Measurements from ENCODE around the gene ZEB2.
A peak's percentile ranks its signal among the peaks of the same experiment; 100 is the strongest.

Gene ZEB2

DNA sequence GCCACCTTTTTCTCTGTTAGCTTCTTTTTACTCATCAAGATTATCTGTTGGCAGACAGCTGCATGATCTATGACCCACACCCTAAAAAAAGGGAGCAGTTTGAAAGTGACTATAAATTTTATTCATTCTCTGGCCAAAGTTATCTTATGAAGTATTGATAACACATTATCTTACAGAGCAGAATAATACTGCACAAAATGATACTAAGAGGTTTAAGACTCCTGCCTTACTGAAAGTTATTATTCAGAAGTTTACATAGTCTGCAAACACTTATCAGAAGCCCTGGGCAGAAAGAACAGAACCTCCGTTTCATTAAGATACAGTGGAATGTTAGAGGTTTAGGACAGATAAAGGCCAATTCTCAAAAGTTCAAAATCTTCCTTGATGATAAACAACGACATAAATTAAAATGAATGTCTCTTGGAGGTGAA is 78.2 kb downstream of the ZEB2 start:
- H3K4me3 ChIP-seq = no peak overlapping the region
- peak overlapping the region in 2 of 21 experiments; percentile 4 to 19 for H3K27ac ChIP-seq

DNA sequence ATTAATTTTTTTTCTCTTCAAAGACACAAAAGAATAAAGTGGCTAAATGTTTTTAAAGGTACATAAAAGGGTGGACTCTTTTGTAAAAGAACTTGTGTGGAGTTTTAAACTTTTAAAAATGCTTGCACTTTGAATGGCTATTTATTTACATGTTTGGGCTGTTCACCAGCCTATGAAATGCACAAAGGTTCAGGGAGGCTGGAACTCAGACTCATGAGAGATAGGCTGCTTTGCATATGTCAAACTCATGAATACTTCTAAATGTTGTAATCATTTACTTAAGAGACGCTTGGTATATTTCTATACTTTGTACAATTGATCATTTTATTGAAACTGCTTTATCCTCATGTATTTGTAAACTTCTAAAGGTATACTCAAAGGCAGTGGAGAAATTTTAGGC is 79.9 kb downstream of the ZEB2 start:
- Histone ChIP-seq H3K4me3 (no peak overlapping the region), H3K27ac (no peak overlapping the region)

DNA sequence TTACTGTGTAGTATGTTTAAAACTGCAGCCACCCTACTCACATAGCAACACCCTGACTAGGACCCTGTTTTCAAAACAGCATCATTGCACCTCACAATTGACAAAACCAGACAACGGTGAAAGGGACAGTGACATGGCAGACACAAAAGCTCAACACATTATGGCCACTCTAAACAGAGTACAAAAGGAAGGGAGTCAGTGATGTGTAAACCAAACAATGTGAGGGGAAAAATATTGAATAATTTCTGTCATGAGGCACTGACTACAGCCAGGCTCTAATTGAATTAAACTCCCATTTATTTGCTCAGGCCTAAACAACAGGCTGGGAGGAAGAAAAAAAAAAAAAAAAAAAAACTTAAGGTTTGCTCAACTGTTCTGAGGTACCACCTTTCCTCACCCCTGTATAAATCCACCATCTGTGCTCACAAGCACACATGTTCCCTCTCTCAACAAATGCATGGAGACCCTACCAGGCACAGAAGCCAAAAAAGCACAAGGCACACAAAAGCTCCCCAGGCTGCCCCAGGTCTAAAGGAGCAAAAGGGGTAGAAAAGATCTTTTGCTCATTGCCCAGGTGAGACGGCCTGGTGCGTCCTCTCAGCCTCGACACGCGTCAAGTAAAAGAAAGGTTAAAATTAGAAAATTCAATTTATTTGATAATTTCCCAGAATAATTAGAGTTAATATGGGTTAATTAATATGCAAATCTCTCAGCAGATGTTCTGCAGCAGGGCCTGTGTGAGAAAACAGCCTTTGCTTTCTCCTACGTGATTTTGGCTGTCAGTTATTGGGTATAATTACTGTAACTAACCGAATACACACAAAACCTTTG is 80.9 kb downstream of the ZEB2 start:
- Histone ChIP-seq H3K27ac (no peak overlapping the region), H3K4me3 (no peak overlapping the region)

DNA sequence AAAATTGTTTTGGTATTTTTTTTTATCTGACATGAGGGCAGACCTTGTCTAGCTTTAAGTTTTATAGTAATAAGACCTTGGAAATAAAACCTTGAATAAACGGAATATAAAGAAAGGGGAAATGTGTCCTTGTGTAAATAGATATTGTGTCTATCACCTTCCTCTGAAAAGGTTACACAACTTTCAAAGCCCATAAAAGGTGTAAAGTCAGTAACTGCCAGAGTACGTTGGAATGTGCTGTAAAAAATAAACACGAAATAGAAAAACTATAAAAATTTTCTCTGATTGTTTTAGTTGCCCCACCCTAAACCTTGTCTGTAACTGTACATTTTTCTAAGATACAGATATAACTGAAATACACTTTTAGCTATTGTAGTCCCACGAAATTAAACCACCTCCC is 82.3 kb downstream of the ZEB2 start:
- Histone ChIP-seq H3K27ac (no peak overlapping the region), H3K4me3 (no peak overlapping the region)

DNA sequence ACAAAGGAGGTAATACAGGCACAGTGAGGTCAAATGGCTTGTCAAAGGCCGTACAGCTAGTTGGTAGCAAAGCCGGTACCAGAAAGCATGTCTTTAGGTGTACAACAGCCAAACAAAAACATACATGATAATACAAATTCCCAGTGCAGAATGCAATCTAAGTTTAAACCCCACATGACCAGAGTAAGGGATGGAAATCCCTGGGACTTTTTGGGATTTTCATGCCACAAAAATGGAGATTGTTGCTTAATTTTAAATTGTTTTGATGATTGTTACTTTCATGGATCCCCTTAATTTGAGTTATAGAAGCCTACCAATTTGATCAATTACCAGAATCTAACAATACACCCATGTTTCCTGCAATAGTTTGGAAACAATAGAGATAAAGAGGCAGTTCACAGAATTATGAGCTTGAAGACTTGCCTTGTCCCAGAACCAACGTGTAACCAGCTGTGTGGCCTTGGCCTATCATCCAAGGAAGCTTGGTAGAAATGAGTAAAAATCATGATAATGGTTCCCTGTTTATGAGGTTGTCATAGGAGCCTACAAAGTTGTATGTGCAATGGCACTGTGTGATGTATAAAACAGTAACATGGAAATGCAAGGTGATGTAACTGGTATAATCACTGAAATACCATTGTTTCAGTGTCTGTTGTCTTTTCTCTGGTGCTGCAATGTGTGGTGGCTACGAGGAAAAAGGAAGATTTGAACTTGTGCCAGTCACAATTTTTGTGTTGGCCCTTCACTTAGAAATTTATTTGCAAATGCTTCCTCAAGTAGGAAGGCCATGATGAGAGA is 85.3 kb downstream of the ZEB2 start:
- Histone ChIP-seq H3K27ac (no peak overlapping the region), H3K4me3 (no peak overlapping the region)

DNA sequence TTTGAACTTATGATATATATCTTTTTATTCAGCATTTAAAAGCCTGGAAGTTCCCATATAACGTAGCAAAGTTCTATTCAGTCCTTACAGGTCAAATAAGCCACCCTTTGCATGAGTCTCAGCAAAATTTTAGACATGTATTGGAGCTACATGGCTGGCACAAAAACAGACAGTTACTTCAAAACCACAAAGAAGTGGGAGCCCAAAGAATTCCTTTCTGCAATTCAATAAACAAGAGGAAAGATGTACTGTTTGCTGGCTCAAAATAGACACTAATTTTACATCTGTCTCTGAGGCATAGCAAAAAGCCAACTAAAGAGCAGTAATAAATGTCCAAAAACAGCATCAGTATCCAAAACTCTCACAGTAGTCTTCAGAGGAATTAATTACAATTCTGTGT is 87.0 kb downstream of the ZEB2 start:
- H3K27ac ChIP-seq = no peak overlapping the region
- no peak overlapping the region for H3K4me3 ChIP-seq

DNA sequence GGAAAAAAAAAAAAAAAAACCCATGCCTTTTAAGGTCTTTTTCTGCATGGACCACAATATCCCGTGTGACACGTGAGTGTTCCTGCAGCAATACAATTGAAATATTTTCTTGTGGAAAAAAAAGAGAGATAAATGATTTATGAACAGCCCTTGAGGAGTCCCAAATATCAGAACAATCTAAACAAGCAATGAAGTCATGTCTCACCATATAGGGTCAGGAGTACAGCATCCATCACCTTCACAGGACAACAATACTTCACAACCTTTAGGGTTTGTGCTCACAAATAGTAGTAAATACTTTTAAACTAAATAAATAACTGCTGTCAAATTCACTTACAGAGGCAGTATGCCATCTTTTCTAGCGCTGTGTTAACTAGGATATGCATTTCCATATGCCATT is 87.9 kb downstream of the ZEB2 start:
- Histone ChIP-seq H3K27ac (peak overlapping the region in 1 of 21 experiments; percentile 26), H3K4me3 (no peak overlapping the region)

DNA sequence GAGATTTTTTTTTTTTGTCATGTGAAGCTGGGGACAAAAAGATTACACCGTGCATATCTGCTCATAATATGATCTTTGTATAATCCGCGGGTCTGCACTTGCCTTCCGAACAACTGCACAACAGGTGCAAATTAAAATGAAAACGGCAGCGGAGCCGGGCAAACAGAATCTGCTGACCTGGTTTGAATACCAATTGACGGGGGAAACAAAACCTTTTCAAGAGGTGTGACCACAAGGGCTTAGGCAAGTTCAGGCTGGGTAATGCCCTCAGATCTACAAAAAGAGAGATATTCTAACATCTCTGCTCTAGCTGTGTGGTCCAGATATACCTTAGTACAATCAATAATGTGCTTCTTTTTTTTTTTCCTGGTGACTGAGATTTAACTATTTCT is 88.5 kb downstream of the ZEB2 start:
- H3K4me3 ChIP-seq = no peak overlapping the region
- H3K27ac ChIP-seq = peak overlapping the region in 4 of 21 experiments; percentile 24 to 62 (median 38)

DNA sequence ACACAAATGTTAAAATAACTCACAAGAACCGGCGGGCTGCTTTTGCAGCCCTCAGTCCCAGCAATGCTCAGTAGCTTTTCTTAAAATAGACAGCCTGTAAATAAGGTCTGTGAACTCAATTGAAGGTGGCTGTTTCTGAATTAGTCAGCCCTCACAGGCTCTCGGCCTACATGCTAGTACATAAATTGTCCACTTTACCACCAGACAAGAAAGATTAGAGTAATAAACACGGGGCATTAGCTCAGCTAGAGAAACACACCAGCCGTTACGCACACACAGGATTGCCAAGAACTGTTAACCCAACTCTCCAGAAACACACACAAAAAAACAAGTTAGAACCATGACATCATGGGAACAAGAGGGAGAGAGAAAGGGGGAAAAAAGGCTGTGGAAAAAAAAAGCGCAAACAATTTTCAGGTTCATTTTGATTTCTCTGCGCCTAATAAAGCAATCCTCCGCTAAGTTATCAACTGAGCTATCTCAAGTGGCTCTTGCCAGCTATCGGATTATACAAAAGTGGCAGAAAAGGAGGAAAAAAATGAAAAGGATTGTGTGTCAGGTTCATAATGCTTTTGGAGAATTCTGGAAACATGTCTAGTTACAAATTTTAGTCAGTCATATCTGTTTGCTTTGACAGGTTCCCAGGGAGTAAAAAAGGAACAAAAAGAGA is 89.1 kb downstream of the ZEB2 start:
- Histone ChIP-seq H3K4me3 (no peak overlapping the region), H3K27ac (peak overlapping the region in 7 of 21 experiments; percentile 10 to 62 (median 39))

DNA sequence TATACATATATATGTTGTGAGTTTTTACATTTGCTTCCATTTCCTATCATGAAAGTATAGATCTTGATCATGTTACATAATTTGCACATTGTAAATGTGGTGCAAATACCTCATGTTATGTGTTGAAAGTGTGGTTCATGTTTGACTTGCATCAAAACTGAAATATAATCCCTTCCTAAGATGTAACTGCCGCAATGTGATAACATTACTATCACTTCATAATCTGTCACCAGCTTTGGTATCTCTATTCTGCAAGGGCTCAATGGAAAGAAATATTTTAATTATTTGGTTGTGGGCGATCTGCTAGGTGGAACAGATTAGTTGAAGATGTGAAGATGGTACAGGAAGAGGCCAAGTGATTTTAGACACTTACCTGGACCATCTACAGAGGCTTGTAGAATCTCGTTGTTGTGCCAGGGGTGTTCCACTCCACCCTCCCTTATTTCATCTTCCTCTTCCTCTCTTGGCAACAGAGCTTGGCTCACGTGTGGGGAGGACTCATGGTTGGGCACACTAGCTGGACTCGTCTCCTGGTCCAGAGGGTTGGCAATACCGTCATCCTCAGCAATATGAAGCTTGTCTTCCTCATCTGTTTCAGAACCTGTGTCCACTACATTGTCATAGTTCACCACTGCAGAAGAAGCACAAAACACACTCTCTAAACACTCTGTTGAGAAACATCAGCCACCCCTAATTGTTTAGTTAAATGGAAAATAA is 90.4 kb downstream of the ZEB2 start:
- no peak overlapping the region for H3K27ac ChIP-seq
- no peak overlapping the region for H3K4me3 ChIP-seq

DNA sequence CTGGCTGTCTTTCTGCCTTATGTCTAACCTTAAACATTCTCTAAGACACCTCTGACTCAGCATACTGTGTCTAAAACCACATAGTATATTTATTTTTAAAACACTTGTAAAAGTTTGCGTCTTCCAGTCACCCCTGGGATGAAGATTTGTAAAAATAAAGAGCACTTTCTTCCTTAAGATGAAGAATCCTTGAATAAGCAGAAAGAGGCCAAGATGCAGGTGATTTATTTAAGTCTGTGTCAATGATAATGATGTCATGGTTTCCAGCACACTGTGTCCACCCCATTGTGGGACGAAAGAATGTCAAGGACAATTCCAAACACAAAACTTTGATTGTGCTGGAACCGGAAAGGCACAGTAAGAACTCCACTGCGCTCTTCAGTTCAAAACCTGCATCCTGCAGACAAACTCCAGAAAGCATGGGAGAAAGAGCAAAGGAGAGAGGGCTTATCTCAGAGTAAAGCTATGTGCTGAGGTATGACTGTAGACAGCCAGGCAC is 92.9 kb downstream of the ZEB2 start:
- Histone ChIP-seq H3K27ac (peak overlapping the region in 7 of 21 experiments; percentile 3 to 63 (median 39)), H3K4me3 (no peak overlapping the region)

DNA sequence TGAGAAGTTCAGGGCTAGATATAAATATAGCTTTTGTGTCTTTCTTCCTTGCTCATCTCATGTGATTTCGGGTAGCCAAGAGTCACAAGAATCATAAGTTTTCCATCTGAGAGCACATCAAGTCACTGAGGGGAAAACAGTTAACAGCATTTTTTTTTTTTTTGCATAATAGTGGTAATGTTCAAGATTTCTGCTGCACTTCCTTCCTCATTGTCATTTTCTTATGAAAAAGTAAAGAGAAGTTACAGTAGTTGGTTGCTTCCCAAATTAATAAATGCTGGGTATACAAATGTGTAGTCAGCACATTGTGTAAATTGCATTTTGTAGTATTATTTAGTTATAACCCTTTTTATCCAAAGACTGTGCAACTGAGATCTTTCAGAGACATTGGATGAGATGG is 93.6 kb downstream of the ZEB2 start:
- Histone ChIP-seq H3K4me3 (no peak overlapping the region), H3K27ac (peak overlapping the region in 5 of 21 experiments; percentile 3 to 59 (median 31))

DNA sequence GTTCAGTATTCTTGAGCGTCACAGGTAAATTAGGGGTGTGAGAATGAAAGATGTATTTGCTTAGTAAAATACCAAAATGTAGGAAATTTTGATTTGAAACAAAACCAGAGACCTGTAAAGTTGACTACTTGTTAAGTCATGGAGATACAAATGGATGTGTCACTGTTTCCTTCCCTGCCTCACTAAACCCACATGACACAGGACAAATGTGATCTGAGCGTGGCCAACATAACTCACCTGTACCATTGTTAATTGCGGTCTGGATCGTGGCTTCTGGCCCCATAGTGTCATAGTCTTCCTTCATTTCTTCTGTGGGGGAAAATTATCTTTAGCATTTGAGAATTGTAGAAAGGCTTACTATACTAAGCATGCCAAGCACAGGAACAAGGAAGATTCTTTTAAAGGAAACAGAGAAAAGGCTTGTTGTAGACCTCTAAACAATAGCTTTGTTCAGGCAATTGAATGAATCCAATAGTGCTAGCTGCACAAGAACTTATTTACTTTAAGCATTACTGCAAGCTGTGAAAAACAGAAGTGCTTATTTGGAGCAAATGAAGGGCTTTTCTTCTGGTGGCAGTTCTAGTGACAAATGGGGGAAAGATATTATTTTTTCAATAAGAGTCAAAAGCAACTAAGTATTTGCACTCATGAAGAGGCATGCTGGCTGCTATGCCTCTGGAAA is 95.2 kb downstream of the ZEB2 start:
- peak overlapping the region in 6 of 21 experiments; percentile 19 to 70 (median 36) for H3K27ac ChIP-seq
- H3K4me3 ChIP-seq = no peak overlapping the region

DNA sequence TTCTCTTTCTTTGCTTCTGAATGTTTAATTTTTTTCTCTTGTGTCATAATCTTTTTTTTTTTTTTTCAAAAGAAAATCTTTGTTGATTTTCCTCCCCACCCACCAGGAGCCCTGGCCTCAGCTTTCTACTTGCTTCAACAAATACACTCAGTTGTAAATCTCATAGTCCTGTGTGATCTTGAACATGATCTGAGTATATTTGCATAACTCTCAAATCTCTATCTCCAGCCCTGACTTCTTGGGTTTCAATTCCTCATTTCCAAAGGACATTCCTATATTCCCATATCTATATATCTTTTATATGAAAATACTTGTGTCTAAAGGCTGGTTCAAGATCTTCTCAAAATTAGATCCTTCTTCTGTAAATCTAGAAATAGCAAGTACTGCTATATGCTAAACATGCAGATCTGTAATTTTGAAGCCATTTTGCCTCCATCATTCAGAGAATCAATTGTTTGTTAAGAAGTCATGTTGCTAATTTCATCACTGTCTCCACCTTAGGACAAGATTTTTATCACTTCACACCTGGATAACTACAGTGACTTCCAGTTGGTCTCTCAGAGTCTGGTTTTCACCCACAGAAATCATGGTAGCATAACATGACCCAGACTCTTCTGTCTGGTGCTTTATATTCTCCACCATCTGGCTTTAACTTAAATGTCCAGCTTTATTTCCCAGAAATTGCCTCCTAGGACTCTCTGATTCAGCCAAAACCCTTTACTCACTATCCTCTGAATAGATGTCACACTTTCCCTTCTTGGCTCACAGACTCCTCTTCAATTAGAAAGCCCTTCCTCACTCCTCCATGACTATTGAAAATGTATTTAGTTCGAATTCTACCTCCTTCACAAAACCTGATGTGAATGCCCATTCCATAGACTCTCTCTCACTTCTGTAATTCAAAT is 98.1 kb downstream of the ZEB2 start:
- Histone ChIP-seq H3K4me3 (no peak overlapping the region), H3K27ac (peak overlapping the region in 4 of 21 experiments; percentile 15 to 42 (median 27))

DNA sequence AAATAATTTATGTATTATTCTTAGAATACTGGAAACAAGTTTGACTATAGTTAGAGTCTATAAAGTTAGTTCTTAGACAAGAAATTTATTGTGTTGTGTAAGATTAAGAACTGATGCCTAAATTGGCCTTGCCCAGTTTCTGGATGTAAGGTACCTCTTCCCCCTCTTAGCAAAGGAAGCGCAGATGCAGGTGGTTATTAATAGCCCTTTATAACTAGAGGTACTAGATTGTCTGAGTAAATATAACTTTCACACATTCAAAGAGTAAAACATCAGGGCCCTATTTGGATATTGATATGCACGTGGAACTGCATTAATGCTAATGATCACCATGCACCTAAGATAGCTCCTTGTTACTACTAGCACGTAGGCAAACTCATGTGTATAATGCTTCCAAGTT is 100.7 kb downstream of the ZEB2 start:
- H3K27ac ChIP-seq = no peak overlapping the region
- H3K4me3 ChIP-seq = no peak overlapping the region

DNA sequence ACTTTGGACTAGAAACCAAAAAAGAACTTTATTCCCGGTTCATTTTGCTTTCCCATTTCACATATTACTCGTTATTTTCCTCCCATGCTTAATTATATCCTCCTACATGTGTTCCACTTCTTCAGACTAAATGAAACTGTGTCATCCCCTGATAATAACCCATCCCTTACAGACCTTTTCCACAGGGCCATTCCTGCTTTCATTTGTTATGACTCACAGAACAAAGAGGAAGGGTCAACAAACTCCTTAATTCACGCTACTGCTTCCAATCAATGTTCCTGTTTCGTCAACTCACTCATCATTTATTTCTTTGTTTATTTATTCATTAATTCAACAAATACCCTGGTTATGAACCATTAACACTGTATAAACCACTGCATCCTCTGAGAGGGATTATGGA is 104.5 kb downstream of the ZEB2 start:
- no peak overlapping the region for H3K4me3 ChIP-seq
- H3K27ac ChIP-seq = peak overlapping the region in 2 of 21 experiments; percentile 19 to 23

DNA sequence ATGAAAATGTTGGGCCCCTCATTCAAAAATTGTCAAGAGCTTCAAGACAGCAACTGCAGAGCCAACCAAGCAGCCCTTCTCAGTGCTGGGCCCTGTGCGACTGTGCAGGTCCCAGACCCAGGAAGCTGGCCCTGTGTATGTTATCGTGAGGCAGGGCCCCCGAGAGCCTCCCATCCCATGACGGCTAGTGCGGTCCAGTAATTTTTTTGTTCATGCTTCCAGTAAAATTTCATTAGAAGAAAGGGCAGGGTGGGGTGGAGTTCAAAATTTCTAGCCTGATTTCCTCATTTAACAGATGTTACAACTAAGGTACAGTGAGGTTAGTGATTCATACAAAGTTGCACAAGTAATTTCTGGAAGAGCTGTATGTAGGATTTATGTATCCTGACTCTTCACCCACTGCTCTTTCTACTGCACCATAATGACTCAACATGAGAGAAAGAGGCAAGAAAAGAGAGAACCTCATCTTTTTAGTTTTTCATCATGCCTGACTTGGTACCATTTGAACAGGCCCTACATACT is 105.5 kb downstream of the ZEB2 start:
- Histone ChIP-seq H3K27ac (peak overlapping the region in 14 of 21 experiments; percentile 22 to 82 (median 56)), H3K4me3 (no peak overlapping the region)

DNA sequence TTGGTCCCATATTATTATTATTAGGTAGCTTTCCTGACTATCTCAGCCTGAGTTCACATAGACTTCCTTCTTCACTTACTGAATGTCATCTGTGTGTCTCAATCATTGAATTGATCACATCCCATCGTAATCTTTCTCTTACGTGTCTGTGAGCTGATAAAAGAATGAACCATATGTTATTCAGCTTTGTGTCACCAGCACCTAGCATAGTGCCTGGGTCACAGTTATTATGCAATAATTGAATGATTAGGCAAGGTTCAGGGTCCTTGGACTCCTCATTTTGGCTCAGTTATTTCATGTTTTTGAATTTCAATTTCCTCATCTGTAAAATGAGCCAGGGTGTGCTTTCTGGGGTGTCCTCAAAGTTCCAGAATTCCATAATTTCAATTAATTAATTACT is 107.2 kb downstream of the ZEB2 start:
- H3K4me3 ChIP-seq = no peak overlapping the region
- peak overlapping the region in 6 of 21 experiments; percentile 1 to 62 (median 40) for H3K27ac ChIP-seq
